ENCODE data around the gene FOXF1. TPM values are rescaled to one million over a fixed set of nuclear protein-coding genes. Genes with fewer than 3 reads are reported as not detected.

Gene FOXF1
- total RNA-seq, 6 experiments from 2014 or later: 12.5 to 20.5 (median 17.9) TPM

- H3K27me3 Mint-ChIP-seq (ENCODE audit: insufficient read depth): peaks cover 10% of the 10 kb centered on the region
- H3K36me3 Mint-ChIP-seq (ENCODE audit: low read depth): peaks cover 13% of the 10 kb centered on the region
- H3K9me3 Mint-ChIP-seq: peaks cover 6% of the 10 kb centered on the region; the same call in 1 of the 2 replicates
- H3K4me3 Mint-ChIP-seq: peak within 1 kb of the TSS; percentile 91
- peak; percentile 86 for DNase-seq
- peak within 1 kb of the TSS; percentile 93 for H3K27ac Mint-ChIP-seq
- peaks cover 32% of the 10 kb centered on the region for H3K4me1 Mint-ChIP-seq (ENCODE audit: low read depth)
- 0 out of 2 replicates have a peak, but pooled peaks have one; percentile 26 for TF ChIP-seq CTCF (IDR thresholded peaks at IDR 0.05)
Measured at GRCh38 chr16:86554917-86555703, 44.8 kb downstream of the FOXF1 start, which contains the start of gene MTHFSD. MTHFSD (minus strand) TSS chr16:86555235; CDS start chr16:86555184, 51 bp downstream.

DNA sequence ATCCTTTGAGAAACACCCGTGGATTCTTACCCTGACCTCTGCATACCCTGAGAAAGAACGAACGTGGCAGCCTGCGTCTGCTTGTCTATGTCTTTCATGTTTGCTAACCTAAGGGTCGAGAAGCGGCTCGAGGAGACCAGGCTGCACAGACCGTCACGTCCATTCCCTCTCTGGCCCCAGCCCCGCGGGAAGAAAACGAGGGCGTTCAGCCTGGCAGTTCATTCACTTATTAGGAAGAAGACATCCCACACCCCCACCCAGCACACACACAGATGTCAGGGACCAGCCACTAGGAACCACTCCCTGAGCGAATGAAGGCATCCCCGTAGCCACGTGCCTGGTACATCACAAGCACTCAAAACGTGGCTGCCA, 45.4 kb downstream of the FOXF1 start:
- peak overlapping the region; percentile 91 for H3K4me3 Mint-ChIP-seq
- peaks cover 6% of the 10 kb centered on the region; the same call in 1 of the 2 replicates for H3K9me3 Mint-ChIP-seq
- H3K36me3 Mint-ChIP-seq (ENCODE audit: low read depth): peaks cover 13% of the 10 kb centered on the region
- H3K27ac Mint-ChIP-seq: peak overlapping the region; percentile 93
- no peak for TF ChIP-seq CTCF (IDR thresholded peaks at IDR 0.05)
- H3K27me3 Mint-ChIP-seq (ENCODE audit: insufficient read depth): peaks cover 13% of the 10 kb centered on the region
- H3K4me1 Mint-ChIP-seq (ENCODE audit: low read depth): peaks cover 32% of the 10 kb centered on the region
- no peak for DNase-seq

DNA sequence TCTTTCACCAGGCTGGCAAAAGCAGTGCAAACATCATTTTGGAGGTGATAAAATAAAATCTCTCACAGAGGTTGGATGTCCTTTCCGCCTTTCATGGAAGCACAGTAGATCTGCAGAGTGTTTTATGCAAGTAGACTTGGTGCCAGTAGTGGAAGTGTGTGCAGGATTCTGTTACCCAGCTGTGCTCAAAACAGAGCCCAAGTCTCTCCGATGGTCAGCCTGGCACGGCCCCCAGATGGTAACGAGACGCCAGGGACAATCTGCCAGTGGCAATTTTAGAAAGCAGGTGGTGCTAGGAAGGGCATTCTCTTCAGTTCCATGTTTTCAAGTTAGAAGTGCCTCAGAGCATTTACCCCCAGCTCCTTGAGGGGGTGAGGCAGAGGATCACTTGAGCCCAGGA, 46.2 kb downstream of the FOXF1 start:
- Mint-ChIP-seq H3K27ac (no peak overlapping the region), H3K9me3 (peaks cover 6% of the 10 kb centered on the region; the same call in 1 of the 2 replicates), H3K36me3 (ENCODE audit: low read depth) (peaks cover 13% of the 10 kb centered on the region), H3K27me3 (ENCODE audit: insufficient read depth) (peaks cover 17% of the 10 kb centered on the region), H3K4me1 (ENCODE audit: low read depth) (peaks cover 32% of the 10 kb centered on the region), H3K4me3 (no peak overlapping the region)
- TF ChIP-seq CTCF (IDR thresholded peaks at IDR 0.05): no peak
- DNase-seq: no peak

DNA sequence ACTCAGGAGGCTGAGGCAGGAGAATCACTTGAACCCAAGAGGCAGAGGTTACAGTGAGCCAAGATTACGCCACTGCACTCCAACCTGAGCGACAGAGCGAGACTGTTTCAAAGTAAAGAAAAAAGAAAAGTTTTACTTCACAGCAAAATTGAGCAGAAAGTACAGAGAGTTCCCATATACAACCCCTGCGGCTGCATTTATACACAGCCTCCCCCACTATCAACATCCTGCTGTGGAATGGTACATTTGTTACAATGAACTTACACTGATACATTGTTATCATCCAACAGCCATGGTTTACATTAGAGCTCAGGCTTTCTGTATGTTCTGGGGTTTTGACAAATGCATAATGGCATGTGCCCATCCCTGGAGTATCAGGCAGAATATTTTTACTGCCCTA, 47.3 kb downstream of the FOXF1 start:
- no peak overlapping the region for H3K4me3 Mint-ChIP-seq
- H3K27ac Mint-ChIP-seq: no peak overlapping the region
- peaks cover 13% of the 10 kb centered on the region for H3K36me3 Mint-ChIP-seq (ENCODE audit: low read depth)
- H3K27me3 Mint-ChIP-seq (ENCODE audit: insufficient read depth): peaks cover 19% of the 10 kb centered on the region
- peaks cover 6% of the 10 kb centered on the region; the same call in 1 of the 2 replicates for H3K9me3 Mint-ChIP-seq
- no peak for DNase-seq
- H3K4me1 Mint-ChIP-seq (ENCODE audit: low read depth): peaks cover 32% of the 10 kb centered on the region
- TF ChIP-seq CTCF (IDR thresholded peaks at IDR 0.05): no peak

DNA sequence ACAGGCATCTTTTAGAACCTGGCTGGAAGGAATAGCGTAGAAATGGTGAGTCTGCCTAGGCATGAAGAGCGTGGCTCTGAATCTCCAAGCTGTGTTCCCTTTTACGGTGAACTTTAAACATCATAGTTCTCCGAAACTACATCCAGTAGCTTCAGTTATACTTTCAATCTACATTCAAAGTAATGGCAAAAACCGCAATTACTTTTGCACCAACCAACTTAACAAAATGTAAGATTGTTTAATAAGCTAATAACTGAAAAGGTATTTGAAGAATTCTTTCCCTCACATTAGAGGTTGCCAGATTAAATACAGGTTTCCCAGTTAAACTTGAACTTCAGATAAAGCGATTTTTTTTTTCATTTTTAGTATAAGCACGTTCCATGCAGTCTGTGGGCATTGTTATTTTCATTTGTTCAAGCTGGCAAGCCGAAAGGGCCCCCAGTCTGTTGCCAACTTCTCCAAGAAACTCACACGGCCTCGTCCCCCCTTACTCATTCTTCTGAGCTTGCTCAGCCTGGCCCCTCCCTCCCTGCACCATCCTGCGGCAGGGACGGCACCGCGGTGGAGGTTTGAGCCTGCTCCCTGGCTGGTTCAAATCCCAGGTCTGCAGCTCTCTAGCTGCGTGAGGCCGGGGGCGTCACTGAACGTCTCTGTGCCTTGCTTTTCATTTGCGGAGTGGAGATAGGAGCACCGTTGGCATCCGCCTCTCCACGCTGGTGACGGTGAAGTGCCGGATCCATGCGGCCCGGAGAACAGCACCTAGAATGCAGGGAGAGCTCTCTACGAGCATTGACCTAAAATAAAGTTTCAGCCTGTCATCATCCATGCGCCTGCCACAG, 48.2 kb downstream of the FOXF1 start:
- Mint-ChIP-seq H3K27me3 (ENCODE audit: insufficient read depth) (peaks cover 19% of the 10 kb centered on the region), H3K4me3 (no peak overlapping the region), H3K4me1 (ENCODE audit: low read depth) (peaks cover 41% of the 10 kb centered on the region), H3K36me3 (ENCODE audit: low read depth) (peaks cover 13% of the 10 kb centered on the region), H3K27ac (no peak overlapping the region), H3K9me3 (peaks cover 6% of the 10 kb centered on the region; the same call in 1 of the 2 replicates)
- TF ChIP-seq CTCF (IDR thresholded peaks at IDR 0.05): no peak
- no peak for DNase-seq
